H9 (cell line): ENCODE data around the gene UPF3B. TPM values are rescaled to one million over a fixed set of nuclear protein-coding genes. Genes with fewer than 3 reads are reported as not detected.

ENCODE experiments used
- DNase-seq: peaks from one replicate; pipeline ENCODE4 v3.0.0-alpha.2; 2017
- H2AFZ ChIP-seq: one replicate; pipeline ENCODE4 v1.6.1; 2013; ENCODE audit warnings: mild to moderate bottlenecking, low read length, control low read depth, moderate library complexity
- H2AK5ac ChIP-seq: 2 replicates; pipeline ENCODE4 v1.6.1; 2013; ENCODE audit warnings: low read length, control low read depth, mixed read lengths; ENCODE audit not compliant: insufficient read length
- H2BK120ac ChIP-seq: one replicate; pipeline ENCODE4 v1.6.1; 2013; ENCODE audit warnings: low read depth, mild to moderate bottlenecking, low read length, control low read depth, inconsistent platforms; ENCODE audit not compliant: poor library complexity, severe bottlenecking
- H2BK12ac ChIP-seq: 2 replicates; pipeline ENCODE4 v1.6.1; 2013; ENCODE audit warnings: low read length, control low read depth, mixed read lengths, low read depth; ENCODE audit not compliant: insufficient read length
- H2BK15ac ChIP-seq: 2 replicates; pipeline ENCODE4 v1.6.1; 2013; ENCODE audit warnings: low read depth, low read length, control low read depth
- H2BK20ac ChIP-seq: one replicate; pipeline ENCODE4 v1.6.1; 2013; ENCODE audit warnings: low read depth, mild to moderate bottlenecking, low read length, control low read depth, inconsistent platforms; ENCODE audit not compliant: poor library complexity, severe bottlenecking
- H2BK5ac ChIP-seq: 2 replicates; pipeline ENCODE4 v1.6.1; 2013; ENCODE audit warnings: low read length, control low read depth, mixed read lengths; ENCODE audit not compliant: insufficient read length
- H3K14ac ChIP-seq: 2 replicates; pipeline ENCODE4 v1.6.1; 2013; ENCODE audit warnings: low read length, control low read depth; ENCODE audit not compliant: insufficient read depth
- H3K18ac ChIP-seq: 2 replicates; pipeline ENCODE4 v1.6.1; 2013; ENCODE audit warnings: low read depth, mild to moderate bottlenecking, mixed read lengths, low read length, control low read depth; ENCODE audit not compliant: insufficient read length
- H3K23ac ChIP-seq: 2 replicates; pipeline ENCODE4 v1.6.1; 2013; ENCODE audit warnings: low read length, control low read depth, mixed read lengths, low read depth; ENCODE audit not compliant: insufficient read length
- H3K23me2 ChIP-seq: 2 replicates; pipeline ENCODE4 v1.6.1; 2013; ENCODE audit warnings: low read depth, mild to moderate bottlenecking, mixed read lengths, low read length, control low read depth; ENCODE audit not compliant: insufficient read length, poor library complexity, severe bottlenecking
- H3K27ac ChIP-seq: 2 replicates; pipeline ENCODE4 v1.5.1; 2013; ENCODE audit warnings: low read length, control low read depth, mixed read lengths, low read depth; ENCODE audit not compliant: insufficient read length
- H3K27me3 ChIP-seq: 2 replicates; pipeline ENCODE4 v1.6.1; 2013; ENCODE audit warnings: low read length, control low read depth, inconsistent platforms; ENCODE audit not compliant: insufficient read depth
- H3K4ac ChIP-seq: 2 replicates; pipeline ENCODE4 v1.6.1; 2013; ENCODE audit warnings: low read depth, mild to moderate bottlenecking, control low read depth, inconsistent platforms, low read length, moderate library complexity
- H3K4me1 ChIP-seq: 2 replicates; pipeline ENCODE4 v1.6.1; 2013; ENCODE audit warnings: low read length, control low read depth, inconsistent platforms; ENCODE audit not compliant: insufficient read depth
- H3K4me2 ChIP-seq: 2 replicates; pipeline ENCODE4 v1.6.1; 2013; ENCODE audit warnings: low read length, control low read depth, mixed read lengths; ENCODE audit not compliant: insufficient read length, insufficient read depth
- H3K56ac ChIP-seq: 2 replicates; pipeline ENCODE4 v1.6.1; 2013; ENCODE audit warnings: low read depth, mild to moderate bottlenecking, mixed read lengths, low read length, control low read depth; ENCODE audit not compliant: insufficient read length
- H3K79me1 ChIP-seq: 2 replicates; pipeline ENCODE4 v1.6.1; 2013; ENCODE audit warnings: low read depth, mild to moderate bottlenecking, moderate library complexity, low read length, control low read depth, inconsistent platforms; ENCODE audit not compliant: insufficient read depth, poor library complexity, severe bottlenecking
- H3K79me2 ChIP-seq: 2 replicates; pipeline ENCODE4 v1.6.1; 2013; ENCODE audit warnings: low read length, control low read depth, inconsistent platforms; ENCODE audit not compliant: insufficient read depth
- H3K9ac ChIP-seq: 2 replicates; pipeline ENCODE4 v1.6.1; 2013; ENCODE audit warnings: low read length, control low read depth, mixed read lengths; ENCODE audit not compliant: insufficient read length; ENCODE audit errors: extremely low read depth
- H3K9me3 ChIP-seq: one replicate; pipeline ENCODE4 v1.6.1; 2013; ENCODE audit warnings: low read depth, low read length, inconsistent platforms; ENCODE audit not compliant: control insufficient read depth
- H3T11ph ChIP-seq: one replicate; pipeline ENCODE4 v1.6.1; 2013; ENCODE audit warnings: mild to moderate bottlenecking, low read length, control low read depth, inconsistent platforms
- H4K20me1 ChIP-seq: one replicate; pipeline ENCODE4 v1.6.1; 2013; ENCODE audit not compliant: control insufficient read depth, insufficient read length, insufficient read depth
- H4K5ac ChIP-seq: 2 replicates; pipeline ENCODE4 v1.6.1; 2013; ENCODE audit warnings: low read depth, mild to moderate bottlenecking, mixed read lengths, low read length, control low read depth; ENCODE audit not compliant: insufficient read length
- H4K8ac ChIP-seq: replicated peaks from 2 replicates; pipeline ENCODE4 v1.6.1; 2013; ENCODE audit warnings: low read length, control low read depth, mixed read lengths, low read depth; ENCODE audit not compliant: insufficient read length
- H4K91ac ChIP-seq: 2 replicates; pipeline ENCODE4 v1.6.1; 2013; ENCODE audit warnings: low read depth, mild to moderate bottlenecking, moderate library complexity, mixed read lengths, low read length, control low read depth; ENCODE audit not compliant: insufficient read length
- H3K27ac Mint-ChIP-seq, 3 experiments: 2 replicates in 2 of 3; 3 replicates in 1 of 3; pipeline ENCODE4 v1.8.0; 2020 to 2021; ENCODE audit warnings: mixed read lengths in 3 of 3, mild to moderate bottlenecking in 1 of 3, moderate library complexity in 1 of 3
- H3K27me3 Mint-ChIP-seq: 2 replicates; pipeline ENCODE4 v1.8.0; 2021; ENCODE audit warnings: low read depth, mild to moderate bottlenecking, moderate library complexity, mixed read lengths
- H3K36me3 Mint-ChIP-seq, 3 experiments: 2 replicates in 2 of 3; 3 replicates in 1 of 3; pipeline ENCODE4 v1.8.0; 2020 to 2021; ENCODE audit warnings: low read depth in 3 of 3, mixed read lengths in 3 of 3; ENCODE audit not compliant: insufficient read depth in 1 of 3
- H3K4me1 Mint-ChIP-seq, 2 experiments: 2 replicates each; pipeline ENCODE4 v1.8.0; 2020; ENCODE audit warnings: mixed read lengths in 2 of 2
- H3K4me3 Mint-ChIP-seq, 2 experiments: 2 replicates in 1 of 2; 3 replicates in 1 of 2; pipeline ENCODE4 v1.8.0; 2020 to 2021; ENCODE audit warnings: mild to moderate bottlenecking in 2 of 2, mixed read lengths in 2 of 2, moderate library complexity in 1 of 2
- H3K9me3 Mint-ChIP-seq, 2 experiments: 2 replicates in 1 of 2; 3 replicates in 1 of 2; pipeline ENCODE4 v1.8.0; 2020; ENCODE audit warnings: mild to moderate bottlenecking in 2 of 2, mixed read lengths in 2 of 2, moderate library complexity in 1 of 2
- WGBS: extraction: QIAGEN DNeasy Blood & Tissue Kit; methylation state at CpG from one replicate; pipeline ENCODE4 v1.1.7; 2013; ENCODE audit warnings: missing lambda C conversion rate, low lambda C conversion rate, mixed read lengths; ENCODE audit not compliant: insufficient read length; ENCODE audit errors: extremely low coverage; 5-methylcytosine and 5-hydroxymethylcytosine counted together
- total RNA-seq: library from RNA; stranded (reverse); gene quantifications from 2 replicates; pipeline ENCODE4 v1.2.1, GENCODE V29; 2021
- TF ChIP-seq, protein P1 (sequence below): fragments of 200-600 bp; sonication (generic); conservative IDR thresholded peaks from 3 replicates; pipeline ENCODE4 v1.8.0; 2021; ENCODE audit warnings: antibody characterized with exemption, mild to moderate bottlenecking

Gene UPF3B
- total RNA-seq, 1 experiment from 2014 or later: 31.5 TPM

DNA sequence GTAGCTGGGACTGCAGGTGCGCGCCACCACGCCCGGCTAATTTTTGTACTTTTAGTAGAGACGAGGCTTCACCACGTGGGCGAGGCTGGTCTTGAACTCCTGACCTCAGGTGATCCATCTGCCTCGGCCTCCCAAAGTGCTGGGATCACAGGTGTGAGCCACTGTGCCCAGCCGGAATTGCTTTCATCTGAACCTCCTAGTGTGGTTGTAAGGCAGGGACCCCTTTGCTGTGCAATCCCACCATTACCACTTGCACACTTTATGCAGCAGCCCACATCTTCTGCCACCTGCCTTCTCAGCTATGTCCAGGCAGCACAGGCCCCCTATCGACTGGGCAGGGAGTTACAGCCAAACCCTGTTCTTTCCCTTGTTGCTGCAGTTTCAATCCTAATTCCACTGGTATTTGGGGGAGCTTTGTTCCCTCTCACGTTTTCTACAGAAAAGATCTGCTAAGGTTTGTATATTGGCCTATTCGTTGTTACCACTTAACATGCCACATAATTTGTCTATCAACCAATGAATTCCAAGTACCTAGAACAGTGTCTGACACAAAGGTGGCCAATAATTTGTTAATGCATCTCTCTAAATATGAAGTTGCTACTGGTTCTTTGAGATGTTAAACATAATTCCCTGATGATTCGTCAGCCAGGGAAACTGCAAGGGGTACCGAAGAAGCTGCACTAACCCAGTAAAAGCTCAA is 67.9 kb downstream of the UPF3B start:
- Mint-ChIP-seq H3K36me3 (peaks cover 41 to 70% (median 46%) of the 10 kb centered on the region in 3 experiments), H3K9me3 (peaks cover 56 to 57% of the 10 kb centered on the region in 2 experiments), H3K27ac (peak overlapping the region in 1 of 3 experiments; percentile 28; a peak in 1 of 7 replicates), H3K27me3 (no peaks in the 10 kb centered on the region; the same call in 1 of the 2 replicates), H3K4me1 (peaks cover 8 to 16% of the 10 kb centered on the region in 2 experiments; a peak in 2 of 4 replicates), H3K4me3 (no peak overlapping the region)
- Histone ChIP-seq H2BK12ac (no peak overlapping the region), H3K4ac (no peak overlapping the region), H2BK5ac (no peak overlapping the region), H2AFZ (no peak overlapping the region), H2BK20ac (no peak overlapping the region), H2BK15ac (no peak overlapping the region), H3K56ac (no peak overlapping the region), H4K8ac (no peak overlapping the region), H3K79me1 (peaks cover 8% of the 10 kb centered on the region), H3K23ac (no peak overlapping the region), H3K23me2 (no peaks in the 10 kb centered on the region), H3K27ac (no peak overlapping the region), H2BK120ac (no peak overlapping the region), H4K20me1 (no peaks in the 10 kb centered on the region), H3K18ac (no peak overlapping the region), H3K4me2 (no peak overlapping the region), H4K91ac (no peak overlapping the region), H4K5ac (no peak overlapping the region), H3K9ac (no peak overlapping the region), H3K14ac (no peak overlapping the region), H3K9me3 (peaks cover 15% of the 10 kb centered on the region), H3K27me3 (no peaks in the 10 kb centered on the region), H3K79me2 (peaks cover 7% of the 10 kb centered on the region; the same call in 1 of the 2 replicates), H3T11ph (no peak overlapping the region), H3K4me1 (no peaks in the 10 kb centered on the region), H2AK5ac (no peak overlapping the region)
- TF ChIP-seq, protein P1, sequence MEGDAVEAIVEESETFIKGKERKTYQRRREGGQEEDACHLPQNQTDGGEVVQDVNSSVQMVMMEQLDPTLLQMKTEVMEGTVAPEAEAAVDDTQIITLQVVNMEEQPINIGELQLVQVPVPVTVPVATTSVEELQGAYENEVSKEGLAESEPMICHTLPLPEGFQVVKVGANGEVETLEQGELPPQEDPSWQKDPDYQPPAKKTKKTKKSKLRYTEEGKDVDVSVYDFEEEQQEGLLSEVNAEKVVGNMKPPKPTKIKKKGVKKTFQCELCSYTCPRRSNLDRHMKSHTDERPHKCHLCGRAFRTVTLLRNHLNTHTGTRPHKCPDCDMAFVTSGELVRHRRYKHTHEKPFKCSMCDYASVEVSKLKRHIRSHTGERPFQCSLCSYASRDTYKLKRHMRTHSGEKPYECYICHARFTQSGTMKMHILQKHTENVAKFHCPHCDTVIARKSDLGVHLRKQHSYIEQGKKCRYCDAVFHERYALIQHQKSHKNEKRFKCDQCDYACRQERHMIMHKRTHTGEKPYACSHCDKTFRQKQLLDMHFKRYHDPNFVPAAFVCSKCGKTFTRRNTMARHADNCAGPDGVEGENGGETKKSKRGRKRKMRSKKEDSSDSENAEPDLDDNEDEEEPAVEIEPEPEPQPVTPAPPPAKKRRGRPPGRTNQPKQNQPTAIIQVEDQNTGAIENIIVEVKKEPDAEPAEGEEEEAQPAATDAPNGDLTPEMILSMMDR: peak; percentile 57
- DNase-seq: peak; percentile 48
- WGBS: no CpG with 5 or more reads among the region's 14 CpGs

Other genes starting within 250 kb of the UPF3B start
- 15.1 and 15.2 TPM in 2 replicates for gene NKRF, start 246.5 kb downstream of the UPF3B start, total RNA-seq
- 22.9 and 23.1 TPM in 2 replicates for gene SEPTIN6, start 159.8 kb downstream of the UPF3B start, total RNA-seq
- 0.92 and 0.98 TPM in 2 replicates for gene SOWAHD, start 94.4 kb downstream of the UPF3B start, total RNA-seq
- 2,033 and 2,054 TPM in 2 replicates for gene RPL39, start 61.3 kb downstream of the UPF3B start, total RNA-seq
- gene RNF113A, start 18.8 kb upstream of the UPF3B start, total RNA-seq: 11.4 and 13.7 TPM in 2 replicates
- 69.4 and 70.8 TPM in 2 replicates for gene NDUFA1, start 18.9 kb upstream of the UPF3B start, total RNA-seq
- not detected in 2 replicates for gene AKAP14, start 42.9 kb upstream of the UPF3B start, total RNA-seq
- gene NKAP, start 90.8 kb upstream of the UPF3B start, total RNA-seq: 7.3 and 7.5 TPM in 2 replicates
- not detected in 2 replicates for gene RHOXF2B, start 224.7 kb upstream of the UPF3B start, total RNA-seq